Endothelial cell of umbilical vein (primary cell): Measurements from ENCODE around the gene ST6GAL1. TPM values are rescaled to one million over a fixed set of nuclear protein-coding genes. Genes with fewer than 3 reads are reported as not detected.
A peak's percentile ranks its signal among the peaks of the same experiment; 100 is the strongest.

Experiments used
- BruUV-seq: library from RNA; stranded (reverse); fragments of 400-500 nt; replicated peaks from 2 replicates; lab custom pipeline; 2021; lab: Mats Ljungman, UMichigan
- CTCF ChIA-PET: fragments of 300-600, 350-600 bp; sonication (Branson Sonifier 250); formaldehyde crosslinking; loops from one replicate; lab custom pipeline; 2021; ENCODE audit warnings: antibody characterized with exemption, inconsistent platforms; lab: Charles Lee
- POLR2A ChIA-PET: fragments of 300-600, 350-600 bp; sonication (Branson Sonifier 250); formaldehyde crosslinking; loops from one replicate; lab custom pipeline; 2021; ENCODE audit warnings: antibody characterized with exemption, inconsistent platforms; lab: Charles Lee
- DNase-seq: peaks from one replicate; pipeline ENCODE4 v3.0.0-alpha.2; 2011; ENCODE audit warnings: low read depth, low spot score
- FAIRE-seq: peaks from 2 replicates; lab custom pipeline; 2011; peaks lifted over from hg19 to GRCh38; lab: Jason Lieb, UNC
- H2AFZ ChIP-seq: 2 replicates; pipeline ENCODE4 v1.6.0; 2012; ENCODE audit warnings: low read depth, low read length, control low read depth, inconsistent platforms
- H3K27ac ChIP-seq: 2 replicates; pipeline ENCODE4 v1.5.1; 2011; ENCODE audit warnings: low read depth, mild to moderate bottlenecking, control low read depth, low read length, moderate library complexity; ENCODE audit not compliant: insufficient read depth
- H3K27me3 ChIP-seq, 2 experiments: 2 replicates each; pipeline versions ENCODE4 v1.6.0 to v1.6.1; 2011; ENCODE audit warnings: low read length in 2 of 2, mixed read lengths in 1 of 2; ENCODE audit not compliant: control insufficient read depth in 2 of 2, insufficient read depth in 2 of 2
- H3K36me3 ChIP-seq, 2 experiments: 2 replicates in 1 of 2; 3 replicates in 1 of 2; pipeline ENCODE4 v1.5.1; 2011; ENCODE audit warnings: low read length in 2 of 2, mild to moderate bottlenecking in 1 of 2, moderate library complexity in 1 of 2; ENCODE audit not compliant: control insufficient read depth in 2 of 2, insufficient read depth in 2 of 2; ENCODE audit errors: extremely low read depth in 1 of 2
- H3K4me1 ChIP-seq: 3 replicates; pipeline ENCODE4 v1.5.1; 2011; ENCODE audit warnings: mild to moderate bottlenecking, low read length; ENCODE audit not compliant: control insufficient read depth, insufficient read depth; ENCODE audit errors: extremely low read depth
- H3K4me2 ChIP-seq: 2 replicates; pipeline ENCODE4 v1.6.1; 2011; ENCODE audit warnings: low read length, control low read depth, mixed read lengths; ENCODE audit not compliant: insufficient read depth
- H3K4me3 ChIP-seq, 3 experiments: fragments of 200-600 bp in 1 of 3; sonication (generic), shearing (Covaris generic) in 1 of 3; replicated peaks in 1 of 3; 2 replicates each; pipeline ENCODE4 v1.5.1; 2011 to 2016; ENCODE audit warnings: control low read depth in 3 of 3, low read length in 3 of 3, mild to moderate bottlenecking in 2 of 3, inconsistent platforms in 1 of 3, low read depth in 1 of 3, moderate library complexity in 1 of 3; ENCODE audit not compliant: insufficient read depth in 1 of 3
- H3K79me2 ChIP-seq: 2 replicates; pipeline ENCODE4 v1.6.0; 2012; ENCODE audit warnings: low read length, inconsistent platforms; ENCODE audit not compliant: control insufficient read depth, insufficient read depth
- H3K9ac ChIP-seq: replicated peaks from 2 replicates; pipeline ENCODE3; 2011; ENCODE audit warnings: low read length, control low read depth; ENCODE audit not compliant: insufficient read depth; ENCODE audit errors: extremely low read depth
- H3K9me1 ChIP-seq: replicated peaks from 3 replicates; pipeline ENCODE4 v1.6.0; 2011; ENCODE audit warnings: mild to moderate bottlenecking, low read length; ENCODE audit not compliant: control insufficient read depth, insufficient read depth; ENCODE audit errors: extremely low read depth
- H3K9me3 ChIP-seq: replicated peaks from 2 replicates; pipeline ENCODE4 v1.5.1; 2012; ENCODE audit warnings: low read length, inconsistent platforms; ENCODE audit not compliant: control insufficient read depth, insufficient read depth
- H4K20me1 ChIP-seq: replicated peaks from 2 replicates; pipeline ENCODE3; 2011; ENCODE audit warnings: mild to moderate bottlenecking, low read length; ENCODE audit not compliant: control insufficient read depth, insufficient read depth; ENCODE audit errors: extremely low read depth
- EZH2 ChIP-seq: IDR thresholded peaks from 2 replicates; pipeline ENCODE4 v1.6.1; 2012; ENCODE audit warnings: borderline replicate concordance, low read depth, mild to moderate bottlenecking, moderate library complexity, low read length, inconsistent platforms; ENCODE audit not compliant: severe bottlenecking
- FOS ChIP-seq: IDR thresholded peaks from 2 replicates; pipeline ENCODE4 v1.6.1; 2011; ENCODE audit warnings: mild to moderate bottlenecking, low read length, moderate library complexity, borderline replicate concordance; ENCODE audit not compliant: insufficient read depth
- GATA2 ChIP-seq: IDR thresholded peaks from 2 replicates; pipeline ENCODE4 v1.7.0; 2011; ENCODE audit warnings: low read depth, mild to moderate bottlenecking, moderate library complexity, mixed read lengths, low read length; ENCODE audit not compliant: insufficient read length, insufficient read depth
- JUN ChIP-seq: IDR thresholded peaks from 2 replicates; pipeline ENCODE4 v1.6.1; 2011; ENCODE audit warnings: borderline replicate concordance, low read depth; ENCODE audit not compliant: insufficient read length, insufficient read depth
- MYC ChIP-seq: IDR thresholded peaks from one replicate; pipeline ENCODE4 v1.6.1; 2011; ENCODE audit warnings: mild to moderate bottlenecking, low read depth, low read length
- POLR2A ChIP-seq: IDR thresholded peaks from 2 replicates; pipeline ENCODE4 v1.6.1; 2012; ENCODE audit warnings: low read depth, mild to moderate bottlenecking, control low read depth, low read length
- POLR2AphosphoS5 ChIP-seq: IDR thresholded peaks from 2 replicates; pipeline ENCODE4 v1.6.1; 2012; ENCODE audit warnings: low read depth, mild to moderate bottlenecking, control low read depth, low read length, moderate library complexity; ENCODE audit not compliant: insufficient read depth
- dilution Hi-C: fragments of 300-500 bp; cut with MboI; formaldehyde crosslinking; loops from one replicate; pipeline ENCODE4 v1.15.0; 2019; ENCODE audit warnings: low sequenced_read_pairs; ENCODE audit not compliant: extremely low pct_ligation_motif_present
- intact Hi-C: fragments of 100-400 bp; cut with micrococcal nuclease; formaldehyde crosslinking; loops from one replicate; pipeline ENCODE4 v1.10.0; 2022
- polyA plus RNA-seq, 4 experiments: library from polyadenylated mRNA; depleted of rRNA in 3 of 4; stranded (reverse) in 3 of 4; unstranded in 1 of 4; fragments of >200 nt; gene quantifications; 2 replicates each; pipeline versions ENCODE4 v1.2.1 to v1.2.3, GENCODE V29; 2011 to 2012; ENCODE audit warnings: missing spikeins in 1 of 4
- total RNA-seq: library from RNA; stranded (reverse); gene quantifications from 2 replicates; pipeline ENCODE4 v1.2.3, GENCODE V29; 2021
- TF ChIP-seq, protein P1 (sequence below), 2 donors: IDR thresholded peaks; 1 replicate in 1 of 2; 2 replicates in 1 of 2; pipeline ENCODE4 v1.5.1; 2011; ENCODE audit warnings: low read length in 2 of 2, mild to moderate bottlenecking in 2 of 2, moderate library complexity in 2 of 2, control low read depth in 1 of 2, inconsistent platforms in 1 of 2, low read depth in 1 of 2; ENCODE audit not compliant: insufficient read depth in 1 of 2; ENCODE audit errors: extremely low read depth in 1 of 2
- TF ChIP-seq, protein P2 (sequence below): IDR thresholded peaks from 2 replicates; pipeline ENCODE4 v1.6.1; 2011; ENCODE audit not compliant: insufficient read depth, insufficient read length

ST6GAL1 gene
- total and polyA plus RNA-seq, 2 donors (not counting 3 experiments of a cell fraction or from before 2014, with no cell fraction given), result 63.9 to 101 TPM

DNA sequence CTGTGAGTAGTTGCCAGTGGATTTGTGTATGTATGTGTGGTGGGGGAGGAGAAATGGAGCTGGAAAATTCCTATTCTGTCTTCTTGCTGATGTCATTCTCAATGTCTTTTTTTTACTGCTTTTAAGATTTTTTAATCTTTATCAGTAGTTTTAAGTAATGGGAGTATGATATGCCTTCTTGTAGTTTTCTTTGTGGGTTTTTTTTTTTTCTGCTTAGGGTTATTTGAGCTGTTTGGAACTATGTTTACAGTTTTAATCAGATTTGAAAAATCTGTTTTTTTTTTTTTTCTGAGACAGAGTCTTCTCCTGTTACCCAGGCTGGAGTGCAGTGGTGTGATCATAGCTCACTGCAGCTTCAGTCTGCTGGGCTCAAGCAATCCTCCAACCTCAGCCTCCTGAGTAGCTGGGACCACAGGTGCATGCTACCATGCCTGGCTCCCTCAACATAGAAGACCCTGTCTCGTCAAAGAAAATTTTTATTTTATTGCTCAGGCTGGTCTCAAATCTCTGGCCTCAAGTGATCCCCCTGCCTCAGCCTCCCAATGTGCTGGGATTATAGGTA is 171.8 kb downstream of the ST6GAL1 start:
- peak overlapping the region; percentile 68 for H3K9ac ChIP-seq
- BruUV-seq, result no TSS peak
- H3K79me2 ChIP-seq, result no peaks in the 10 kb centered on the region
- no peaks in the 10 kb centered on the region for H3K36me3 ChIP-seq
- H3K9me3 ChIP-seq, result no peaks in the 10 kb centered on the region
- TF ChIP-seq, protein P1, sequence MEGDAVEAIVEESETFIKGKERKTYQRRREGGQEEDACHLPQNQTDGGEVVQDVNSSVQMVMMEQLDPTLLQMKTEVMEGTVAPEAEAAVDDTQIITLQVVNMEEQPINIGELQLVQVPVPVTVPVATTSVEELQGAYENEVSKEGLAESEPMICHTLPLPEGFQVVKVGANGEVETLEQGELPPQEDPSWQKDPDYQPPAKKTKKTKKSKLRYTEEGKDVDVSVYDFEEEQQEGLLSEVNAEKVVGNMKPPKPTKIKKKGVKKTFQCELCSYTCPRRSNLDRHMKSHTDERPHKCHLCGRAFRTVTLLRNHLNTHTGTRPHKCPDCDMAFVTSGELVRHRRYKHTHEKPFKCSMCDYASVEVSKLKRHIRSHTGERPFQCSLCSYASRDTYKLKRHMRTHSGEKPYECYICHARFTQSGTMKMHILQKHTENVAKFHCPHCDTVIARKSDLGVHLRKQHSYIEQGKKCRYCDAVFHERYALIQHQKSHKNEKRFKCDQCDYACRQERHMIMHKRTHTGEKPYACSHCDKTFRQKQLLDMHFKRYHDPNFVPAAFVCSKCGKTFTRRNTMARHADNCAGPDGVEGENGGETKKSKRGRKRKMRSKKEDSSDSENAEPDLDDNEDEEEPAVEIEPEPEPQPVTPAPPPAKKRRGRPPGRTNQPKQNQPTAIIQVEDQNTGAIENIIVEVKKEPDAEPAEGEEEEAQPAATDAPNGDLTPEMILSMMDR (IDR thresholded peaks at IDR 0.05; ENCODE audit: extremely low read depth in 1 of 2, insufficient read depth in 1 of 2, low read depth in 1 of 2, low read length in 2 of 2), result no peak
- TF ChIP-seq, protein P2, sequence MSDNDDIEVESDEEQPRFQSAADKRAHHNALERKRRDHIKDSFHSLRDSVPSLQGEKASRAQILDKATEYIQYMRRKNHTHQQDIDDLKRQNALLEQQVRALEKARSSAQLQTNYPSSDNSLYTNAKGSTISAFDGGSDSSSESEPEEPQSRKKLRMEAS, result no peak
- TF ChIP-seq POLR2AphosphoS5, result no peak
- no peak for TF ChIP-seq MYC
- TF ChIP-seq JUN, result no peak
- TF ChIP-seq EZH2, result no peak
- no peak for TF ChIP-seq GATA2
- no peak for TF ChIP-seq POLR2A
- TF ChIP-seq FOS, result no peak
- H3K4me1 ChIP-seq, result peaks cover 13% of the 10 kb centered on the region
- DNase-seq (no peak), FAIRE-seq (no peak)
- ChIA-PET CTCF (interaction anchor here (0.5 to 3.7 kb wide), 10 partner anchors 9 to 253 kb away, joined by 3 to 65 read pairs (median 6); partner anchors contain the start of gene RPL39L), POLR2A (interaction anchor here (0.7 to 1.1 kb wide), 2 partner anchors 319 to 831 kb away, joined by 4 to 5 read pairs; partner anchors contain the start of gene EIF4A2)
- dilution Hi-C loops, result no loop called here
- H3K9me1 ChIP-seq, result no peaks in the 10 kb centered on the region
- no peaks in the 10 kb centered on the region for H3K27me3 ChIP-seq
- H3K4me2 ChIP-seq, result peak overlapping the region; percentile 98
- H3K4me3 ChIP-seq, result peak overlapping the region; percentile 36 to 81 (median 71)
- H4K20me1 ChIP-seq, result no peaks in the 10 kb centered on the region
- intact Hi-C loops, result loop anchor here (5.0 kb wide), 1 partner anchor 170 kb away; the partner anchor contains the start of gene ST6GAL1
- H2AFZ ChIP-seq, result peak overlapping the region; percentile 38
- H3K27ac ChIP-seq, result peak overlapping the region; percentile 62
